Measurements from ENCODE around the gene CTNND2. TPM values are rescaled to one million over a fixed set of nuclear protein-coding genes. Genes with fewer than 3 reads are reported as not detected.

CTNND2 gene
- total RNA-seq, 1 experiment from 2014 or later: not detected

GRCh38 chr5:11815481-11815880 is 88.8 kb downstream of the CTNND2 start:
- intact Hi-C loops (cut with micrococcal nuclease; ENCODE audit: unreplicated experiment): no loop called here
- POLR2A ChIA-PET (ENCODE audit: low non-redundant PET): no interaction called here
- DNase-seq (ENCODE audit: low spot score): no peak
- no peaks in the 10 kb centered on the region for H3K36me3 ChIP-seq (ENCODE audit: insufficient read depth, low read length, poor library complexity, severe bottlenecking)
- H3K4me1 ChIP-seq (ENCODE audit: insufficient read depth, low read length, poor library complexity, severe bottlenecking): no peaks in the 10 kb centered on the region
- no peak overlapping the region for H3K4me3 ChIP-seq (ENCODE audit: low read depth, low read length, poor library complexity, severe bottlenecking)
- no peaks in the 10 kb centered on the region for H3K27me3 ChIP-seq (replicated peaks; ENCODE audit: insufficient read depth, low read depth, low read length, poor library complexity)
- CTCF ChIA-PET: no interaction called here
- no TSS peak for BruUV-seq (replicated peaks)
- peaks cover 10% of the 10 kb centered on the region for H3K9me3 ChIP-seq (ENCODE audit: low read depth, low read length, poor library complexity, severe bottlenecking)
- TF ChIP-seq EZH2 (IDR thresholded peaks at IDR 0.05; ENCODE audit: borderline replicate concordance, low read depth, low read length, poor library complexity, severe bottlenecking) (no peak), CTCF (conservative IDR thresholded peaks at IDR 0.05; ENCODE audit: low read depth, low read length) (no peak)
- no peak overlapping the region for H3K27ac ChIP-seq (ENCODE audit: low read depth, low read length, poor library complexity, severe bottlenecking)

GRCh38 chr5:11814373-11814772 is 89.9 kb downstream of the CTNND2 start:
- DNase-seq (ENCODE audit: low spot score): no peak
- intact Hi-C loops (cut with micrococcal nuclease; ENCODE audit: unreplicated experiment): no loop called here
- no peak overlapping the region for H3K4me3 ChIP-seq (ENCODE audit: low read depth, low read length, poor library complexity, severe bottlenecking)
- ChIA-PET CTCF (no interaction called here), POLR2A (ENCODE audit: low non-redundant PET) (no interaction called here)
- peaks cover 11% of the 10 kb centered on the region for H3K9me3 ChIP-seq (ENCODE audit: low read depth, low read length, poor library complexity, severe bottlenecking)
- no peaks in the 10 kb centered on the region for H3K4me1 ChIP-seq (ENCODE audit: insufficient read depth, low read length, poor library complexity, severe bottlenecking)
- H3K27me3 ChIP-seq (replicated peaks; ENCODE audit: insufficient read depth, low read depth, low read length, poor library complexity): no peaks in the 10 kb centered on the region
- no peaks in the 10 kb centered on the region for H3K36me3 ChIP-seq (ENCODE audit: insufficient read depth, low read length, poor library complexity, severe bottlenecking)
- H3K27ac ChIP-seq (ENCODE audit: low read depth, low read length, poor library complexity, severe bottlenecking): no peak overlapping the region
- BruUV-seq (replicated peaks): no TSS peak
- TF ChIP-seq EZH2 (IDR thresholded peaks at IDR 0.05; ENCODE audit: borderline replicate concordance, low read depth, low read length, poor library complexity, severe bottlenecking) (no peak), CTCF (conservative IDR thresholded peaks at IDR 0.05; ENCODE audit: low read depth, low read length) (no peak)

- Histone ChIP-seq H3K4me3 (ENCODE audit: low read depth, low read length, poor library complexity, severe bottlenecking) (no peak overlapping the region), H3K36me3 (ENCODE audit: insufficient read depth, low read length, poor library complexity, severe bottlenecking) (no peaks in the 10 kb centered on the region), H3K4me1 (ENCODE audit: insufficient read depth, low read length, poor library complexity, severe bottlenecking) (no peaks in the 10 kb centered on the region), H3K9me3 (ENCODE audit: low read depth, low read length, poor library complexity, severe bottlenecking) (peaks cover 8% of the 10 kb centered on the region), H3K27me3 (replicated peaks; ENCODE audit: insufficient read depth, low read depth, low read length, poor library complexity) (no peaks in the 10 kb centered on the region), H3K27ac (ENCODE audit: low read depth, low read length, poor library complexity, severe bottlenecking) (no peak overlapping the region)
- no TSS peak for BruUV-seq (replicated peaks)
- DNase-seq (ENCODE audit: low spot score): no peak
- ChIA-PET CTCF (no interaction called here), POLR2A (ENCODE audit: low non-redundant PET) (no interaction called here)
- TF ChIP-seq CTCF (conservative IDR thresholded peaks at IDR 0.05; ENCODE audit: low read depth, low read length): no peak
- TF ChIP-seq EZH2 (IDR thresholded peaks at IDR 0.05; ENCODE audit: borderline replicate concordance, low read depth, low read length, poor library complexity, severe bottlenecking): no peak
- intact Hi-C loops (cut with micrococcal nuclease; ENCODE audit: unreplicated experiment): no loop called here
These were observed 94.8 kb downstream of the CTNND2 start for GRCh38 chr5:11809407-11809806.

Data from A673 (cell line).